NCI-H1436 (cell line): ENCODE results near the gene GUCY2C.

Source experiments
- DNase-seq: peaks from one replicate; lab custom pipeline; 2025; lab: John Stamatoyannopoulos, UW

Gene GUCY2C

DNA sequence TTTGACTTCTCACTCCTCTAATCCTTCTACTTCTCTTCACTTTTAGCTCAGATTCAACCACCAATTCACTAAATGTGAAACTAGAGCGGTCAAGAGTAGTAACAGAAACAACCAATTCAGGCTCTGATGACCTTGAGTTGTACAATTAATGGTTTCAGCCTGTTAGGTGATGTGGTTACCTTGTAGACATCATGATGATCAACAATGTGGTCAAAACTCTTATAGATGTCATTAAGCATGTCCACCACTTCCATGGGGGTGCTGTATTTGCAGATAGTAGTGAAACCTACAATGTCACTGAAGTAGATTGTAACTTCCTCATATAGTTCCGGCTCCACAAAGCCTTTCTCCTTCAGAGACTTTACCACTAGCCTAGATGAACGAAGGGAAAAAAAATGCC lies 74.6 kb downstream of the GUCY2C start:
- DNase-seq, result no peak

DNA sequence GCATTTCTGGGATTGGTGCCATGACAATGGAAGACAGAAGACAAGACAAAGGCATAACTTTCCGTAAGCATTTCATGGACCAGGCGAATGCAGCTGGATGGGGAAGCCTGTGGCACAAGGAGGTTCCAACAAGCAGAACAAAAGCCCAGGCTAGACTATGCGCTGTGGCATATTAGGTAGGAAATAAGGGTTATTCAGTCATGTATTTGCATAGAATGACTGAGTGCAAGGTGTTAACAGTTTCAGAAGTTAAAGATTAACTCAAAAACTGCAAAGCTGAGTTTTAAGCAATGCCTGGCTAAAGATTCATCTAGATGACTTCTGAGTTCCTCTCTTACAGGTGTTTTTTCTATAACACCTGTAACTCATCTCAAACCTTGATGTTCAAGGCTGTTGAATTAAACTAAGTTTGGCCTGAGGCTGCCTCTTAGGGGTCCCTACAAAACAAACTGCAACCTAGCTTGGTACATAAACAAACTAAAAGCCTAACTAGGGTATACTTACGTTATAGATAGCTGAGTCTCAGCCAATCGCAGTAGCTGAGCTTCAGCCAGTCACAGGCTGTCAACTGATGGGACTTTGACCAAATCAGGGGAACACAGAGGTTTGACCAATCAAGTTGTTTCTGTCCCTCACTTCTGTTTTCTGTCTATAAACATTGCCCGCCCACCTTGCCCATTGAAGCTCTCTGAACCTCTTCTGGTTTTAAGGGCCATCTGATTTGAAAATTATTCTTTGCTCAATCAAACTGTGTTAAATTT lies 76.5 kb downstream of the GUCY2C start:
- no peak for DNase-seq

DNA sequence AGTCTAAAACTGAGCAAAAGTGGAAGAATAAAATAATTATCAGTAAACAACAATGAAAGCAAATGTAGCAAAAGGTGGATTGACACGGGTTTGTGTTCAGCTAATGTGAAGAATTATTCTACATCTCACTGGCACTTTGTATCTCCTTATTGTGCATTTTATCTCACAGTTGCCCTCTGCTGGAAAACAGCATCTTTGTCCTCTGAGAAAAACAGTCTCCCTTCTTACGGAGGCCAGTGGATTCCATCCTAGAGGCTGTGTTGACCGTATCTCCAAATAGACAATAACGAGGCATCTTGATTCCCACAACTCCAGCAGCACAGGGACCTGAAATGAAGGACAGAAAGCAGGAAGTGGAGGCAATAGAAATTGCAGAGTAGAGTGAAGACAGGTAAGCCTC lies 77.4 kb downstream of the GUCY2C start:
- DNase-seq, result no peak

DNA sequence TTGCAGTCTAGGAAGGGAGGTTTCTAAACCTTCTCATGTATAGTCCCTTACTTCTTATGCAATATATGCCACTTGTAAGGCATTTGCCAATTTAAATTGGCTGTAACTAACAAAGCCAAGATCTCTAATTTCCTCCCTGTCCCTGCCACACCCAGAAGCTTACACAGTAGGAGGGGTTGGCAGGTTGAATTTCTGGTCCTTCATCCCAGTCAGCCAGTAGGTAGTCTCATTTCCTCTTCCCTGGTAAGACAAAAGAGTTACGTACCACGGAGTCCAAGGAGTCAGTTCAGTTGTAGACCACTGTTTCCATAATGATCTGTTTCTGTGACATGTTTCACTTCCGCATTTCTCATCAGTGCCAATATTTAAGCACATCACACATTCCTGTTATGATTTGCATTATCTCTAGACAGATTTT lies 81.7 kb downstream of the GUCY2C start:
- no peak for DNase-seq

DNA sequence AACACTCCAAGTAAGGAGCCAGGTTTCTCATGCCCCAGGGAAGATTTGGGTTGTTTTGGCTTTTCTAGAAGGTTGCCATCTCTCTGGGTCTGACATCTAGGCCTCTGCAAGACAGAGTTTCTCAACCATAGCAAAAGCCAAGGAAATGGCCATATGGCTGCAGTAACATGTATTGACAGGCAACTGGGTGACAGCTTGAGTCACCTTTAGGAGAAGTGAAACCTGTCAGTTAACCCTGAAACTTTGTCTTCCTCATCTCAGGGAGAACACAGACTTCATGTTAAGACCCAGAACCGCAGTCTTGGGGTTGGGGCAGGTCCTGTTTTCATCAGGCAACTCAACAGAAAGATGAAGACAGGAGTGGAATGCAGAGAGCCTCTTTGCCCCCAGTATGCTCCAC lies 82.7 kb downstream of the GUCY2C start:
- DNase-seq, result no peak

DNA sequence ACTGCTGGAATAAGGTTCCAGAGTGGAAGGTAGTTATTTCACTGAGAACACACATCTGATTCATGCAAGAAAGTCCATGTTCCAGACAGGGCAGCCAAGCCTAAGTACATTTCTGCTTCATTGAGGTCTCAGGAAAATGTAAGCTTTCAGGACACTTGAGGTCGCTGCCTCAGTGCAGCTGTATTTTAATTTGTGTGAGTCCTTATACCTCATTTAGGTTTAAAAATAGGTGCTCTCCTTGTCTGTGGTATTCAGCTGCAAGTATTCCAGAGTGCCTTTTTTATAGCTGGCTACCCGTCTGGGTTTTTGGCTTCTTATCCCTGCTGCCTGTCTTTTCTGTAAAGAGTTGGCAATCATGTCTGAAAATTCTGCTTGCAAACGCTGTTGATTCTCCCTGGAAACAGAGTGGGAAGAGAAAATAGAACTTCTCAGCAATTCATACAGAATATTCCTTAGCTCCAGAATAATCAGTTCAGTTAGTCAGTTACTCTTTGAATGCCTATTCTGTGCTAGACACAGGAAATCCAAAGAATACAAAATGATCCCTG lies 83.4 kb downstream of the GUCY2C start:
- DNase-seq, result no peak

DNA sequence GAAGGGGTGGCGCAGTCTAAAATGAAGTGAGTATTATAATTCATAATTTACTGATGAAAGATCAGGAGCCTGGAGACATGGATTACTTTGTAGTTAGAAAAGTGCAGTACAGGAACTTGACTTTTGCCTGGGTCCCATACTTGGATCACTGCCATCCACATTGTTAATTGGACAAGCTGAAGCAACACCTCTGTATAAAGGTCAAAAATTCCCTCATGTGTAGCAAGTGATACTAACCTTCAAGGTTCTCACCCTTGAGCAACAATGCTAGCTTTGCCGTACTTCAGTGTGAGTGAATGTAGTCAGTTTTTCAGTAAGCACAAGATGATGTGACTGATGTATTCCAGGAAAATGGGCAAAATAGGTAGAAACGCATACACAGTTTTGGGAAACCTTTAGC lies 84.1 kb downstream of the GUCY2C start:
- no peak for DNase-seq

DNA sequence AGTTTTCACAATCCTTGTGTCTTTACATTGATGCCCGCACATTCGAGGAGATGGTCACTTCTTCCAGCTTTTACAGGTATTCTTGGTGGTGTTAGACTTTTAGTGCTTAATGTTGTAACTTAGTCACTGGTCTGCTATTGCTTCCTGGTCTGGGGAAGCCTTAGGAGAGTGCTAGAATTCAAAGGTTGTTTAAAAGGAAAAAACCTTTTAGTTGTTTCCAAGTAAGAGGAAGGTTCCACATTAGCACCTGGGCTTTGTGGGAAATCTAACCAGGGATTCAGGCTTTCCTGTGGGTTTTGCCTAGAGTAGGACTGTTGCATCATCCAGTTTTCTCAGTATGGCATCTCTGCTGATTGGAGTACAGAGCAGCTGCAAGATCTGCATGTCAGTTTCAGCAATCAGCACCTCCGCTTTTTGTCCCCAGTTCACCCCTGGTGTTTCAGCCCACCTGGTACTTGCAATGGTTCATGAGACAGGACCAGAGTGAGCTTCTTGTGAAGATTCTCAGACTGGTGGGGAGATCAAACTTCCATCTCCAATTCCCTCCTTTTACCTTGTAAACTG lies 84.7 kb downstream of the GUCY2C start:
- DNase-seq, result no peak

DNA sequence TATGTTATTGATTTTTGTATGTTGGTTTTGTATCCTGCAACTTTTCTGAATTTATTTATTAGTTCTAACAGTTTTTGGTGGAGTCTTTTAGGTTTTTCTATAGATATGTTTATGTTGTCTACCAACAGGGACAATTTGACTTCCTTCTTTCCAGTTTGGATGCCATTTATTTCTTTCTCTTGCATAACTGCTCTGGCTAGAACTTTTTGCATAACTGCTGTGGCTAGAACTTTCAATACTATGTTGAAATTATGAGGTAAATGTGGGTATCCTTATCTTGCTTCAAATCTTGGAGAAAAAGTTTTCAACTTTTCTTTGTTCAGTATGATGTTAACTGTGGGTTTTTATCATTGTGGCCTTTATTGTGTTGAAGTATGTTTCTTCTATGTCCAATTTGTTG lies 88.8 kb downstream of the GUCY2C start:
- DNase-seq, result no peak

DNA sequence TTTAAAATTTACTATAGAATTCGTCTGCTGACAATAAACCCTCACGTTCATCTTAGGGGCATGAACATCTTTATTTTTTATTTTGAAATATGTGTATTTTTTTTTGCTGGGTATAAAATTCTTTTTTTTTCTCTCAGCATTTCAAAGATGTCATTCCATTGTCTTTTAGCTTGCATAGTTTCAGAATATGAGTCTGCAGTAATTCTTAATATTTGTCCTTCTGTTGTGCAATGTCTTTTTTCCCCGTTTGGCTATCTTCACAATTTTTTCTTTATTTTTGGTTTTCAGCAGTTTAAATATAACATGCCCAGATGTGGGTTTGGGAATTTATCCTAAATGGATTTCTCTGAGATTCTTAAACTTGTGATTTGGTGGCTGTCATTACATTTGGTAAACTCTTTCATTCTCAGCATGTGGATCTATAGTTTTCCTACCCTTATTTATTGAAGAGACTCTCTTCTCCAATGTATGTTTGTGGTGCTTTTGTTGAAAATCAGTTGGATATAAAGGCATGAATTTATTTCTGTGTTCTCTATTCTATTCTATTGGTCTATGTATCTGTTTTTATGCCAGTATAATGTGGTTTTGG lies 90.9 kb downstream of the GUCY2C start:
- no peak for DNase-seq

DNA sequence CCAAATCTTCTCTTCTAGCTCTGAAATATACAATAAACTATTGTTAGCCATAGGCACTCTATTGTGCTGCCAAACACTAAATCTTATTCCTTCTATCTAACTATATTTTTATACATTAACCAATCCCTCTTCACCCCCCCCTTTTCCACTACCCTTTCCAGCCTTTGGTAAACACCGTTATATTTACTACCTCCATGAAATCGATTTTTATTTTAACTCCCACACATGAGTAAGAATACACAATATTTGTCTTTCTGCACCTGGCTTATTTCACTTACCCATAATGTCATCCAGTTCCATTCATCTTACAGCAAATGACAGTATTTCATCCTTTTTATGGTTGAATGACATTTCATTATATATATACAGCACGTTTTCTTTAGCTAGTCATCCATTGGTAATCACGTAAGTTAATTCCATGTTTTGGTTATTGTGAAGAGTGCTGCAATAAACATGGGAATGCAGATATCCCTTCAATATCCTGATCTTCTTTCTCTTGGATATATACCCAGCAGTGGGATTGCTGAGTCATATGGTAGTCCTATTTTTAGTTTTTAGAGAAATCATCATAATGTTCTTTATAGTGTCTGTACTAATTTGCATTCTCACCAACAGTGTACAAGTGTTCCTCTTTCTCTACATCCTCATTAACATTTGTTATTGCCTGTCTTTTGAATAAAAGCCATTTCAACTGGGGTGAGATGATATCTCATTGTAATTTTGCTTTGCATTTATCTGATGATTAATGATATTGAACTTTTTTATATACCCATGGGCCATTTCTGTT lies 94.5 kb downstream of the GUCY2C start:
- no peak for DNase-seq

DNA sequence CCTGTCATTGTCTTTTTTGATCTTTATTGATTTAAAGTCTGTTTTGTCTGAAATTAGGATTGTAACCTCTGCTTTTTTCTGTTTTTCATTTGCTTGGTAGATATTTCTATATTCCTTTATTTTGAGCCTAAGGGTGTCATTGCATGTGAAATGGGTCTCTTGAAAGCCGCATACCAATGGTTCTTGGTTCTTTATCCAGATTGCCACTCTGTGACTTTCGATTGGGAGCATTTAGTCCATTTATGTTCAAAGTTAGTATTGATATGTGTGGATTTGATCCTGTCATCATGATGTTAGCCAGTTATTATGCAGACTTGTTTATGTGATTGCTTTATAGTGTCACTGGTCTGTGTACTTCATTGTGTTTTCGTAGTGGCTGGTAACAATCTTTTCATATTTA lies 98.9 kb downstream of the GUCY2C start:
- DNase-seq, result no peak

DNA sequence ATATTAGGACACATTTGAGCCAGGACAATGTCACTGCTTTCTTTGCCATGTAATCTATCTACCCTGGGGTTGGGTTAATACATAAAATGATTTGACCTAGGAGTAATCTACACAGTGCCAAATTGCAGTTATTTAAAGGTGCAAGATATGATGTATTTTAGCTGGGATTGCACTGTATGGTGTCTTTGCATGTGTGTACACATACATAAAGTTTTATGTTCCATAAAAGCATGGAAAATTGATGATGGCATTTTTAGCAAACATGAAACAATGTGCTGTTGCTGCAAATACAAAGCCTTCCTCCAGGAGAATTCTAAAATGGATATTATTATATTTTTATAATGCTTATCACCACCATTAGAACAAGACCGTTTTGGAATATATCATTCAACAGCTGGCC lies 104.7 kb downstream of the GUCY2C start:
- no peak for DNase-seq

DNA sequence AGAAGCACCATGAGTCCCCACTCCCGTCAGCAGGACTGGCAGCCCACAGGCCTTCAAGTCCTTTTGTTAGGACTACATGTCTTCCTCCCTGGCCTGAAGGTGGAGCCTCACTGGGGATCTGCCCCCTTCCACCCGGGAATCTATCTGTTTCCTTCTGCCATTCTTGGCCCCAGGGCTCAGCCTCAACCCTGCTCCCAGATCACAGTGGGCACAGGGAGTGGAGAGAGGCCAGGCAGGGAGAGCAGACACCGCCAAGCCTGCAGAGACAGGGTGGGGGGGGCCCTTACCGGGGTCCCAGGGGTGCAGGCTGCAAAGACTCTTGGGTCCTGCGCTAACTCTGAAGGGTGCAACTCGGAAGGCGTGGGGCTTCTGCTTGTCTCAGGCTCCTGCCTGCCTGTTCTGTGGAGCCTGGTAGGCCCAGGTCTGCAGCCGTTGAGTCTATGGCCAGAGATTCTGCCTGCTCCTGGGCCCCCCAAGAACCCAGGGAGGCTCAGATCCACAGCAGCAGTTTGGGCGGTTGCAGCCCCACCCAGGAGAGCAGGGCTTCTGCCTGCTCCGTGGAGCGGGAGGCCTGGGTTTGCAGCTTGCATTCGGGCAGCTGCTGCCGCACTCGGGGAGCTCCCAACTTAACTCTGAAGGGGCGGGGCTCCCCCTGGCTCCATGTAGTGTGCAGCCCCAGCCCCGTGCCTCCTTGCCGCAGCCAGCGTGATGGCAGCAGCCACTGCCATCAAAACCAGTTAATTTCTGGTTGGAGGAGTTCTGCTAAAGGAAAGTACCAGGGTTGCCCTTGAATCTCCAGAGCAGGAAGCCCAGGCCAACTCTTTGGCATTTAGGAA lies 107.0 kb downstream of the GUCY2C start:
- no peak for DNase-seq

DNA sequence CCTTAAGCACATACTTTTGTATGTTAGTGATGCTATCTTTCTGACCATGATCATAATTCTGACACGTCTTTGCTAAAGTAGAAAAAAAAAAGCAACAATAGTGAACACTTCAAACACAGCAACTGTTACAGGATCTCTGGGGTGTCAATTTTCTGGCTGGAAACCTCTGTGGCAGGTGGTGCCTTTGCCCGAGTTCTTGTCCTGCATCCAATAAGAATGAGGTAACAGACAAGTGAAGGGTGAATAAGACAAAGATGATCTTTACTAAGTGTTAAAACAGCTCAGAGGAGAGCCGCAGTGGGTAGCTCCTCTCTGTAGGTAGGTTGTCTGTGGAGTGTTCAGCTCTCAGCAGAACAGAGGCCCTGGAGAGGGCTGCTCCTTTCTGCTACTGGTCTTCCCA lies 107.8 kb downstream of the GUCY2C start:
- no peak for DNase-seq

DNA sequence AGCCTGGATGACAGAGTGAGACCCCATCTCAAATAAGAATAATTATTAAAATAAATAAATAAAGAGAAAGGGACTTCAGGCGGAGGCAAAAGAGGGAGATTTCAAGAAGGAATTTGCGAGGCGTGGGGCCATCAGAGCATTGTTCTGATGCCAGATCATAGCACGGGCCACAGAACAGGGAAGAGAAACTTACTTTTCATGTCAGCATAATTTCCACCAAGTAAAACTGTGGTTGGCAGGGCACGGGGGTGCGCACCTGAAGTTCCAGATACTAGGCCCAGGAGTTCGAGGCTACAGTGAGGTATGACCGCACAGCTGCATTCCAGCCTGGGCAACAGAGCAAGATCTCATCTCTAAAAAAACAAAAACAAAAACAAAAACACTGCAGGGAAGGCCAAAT lies 117.8 kb downstream of the GUCY2C start:
- no peak for DNase-seq

DNA sequence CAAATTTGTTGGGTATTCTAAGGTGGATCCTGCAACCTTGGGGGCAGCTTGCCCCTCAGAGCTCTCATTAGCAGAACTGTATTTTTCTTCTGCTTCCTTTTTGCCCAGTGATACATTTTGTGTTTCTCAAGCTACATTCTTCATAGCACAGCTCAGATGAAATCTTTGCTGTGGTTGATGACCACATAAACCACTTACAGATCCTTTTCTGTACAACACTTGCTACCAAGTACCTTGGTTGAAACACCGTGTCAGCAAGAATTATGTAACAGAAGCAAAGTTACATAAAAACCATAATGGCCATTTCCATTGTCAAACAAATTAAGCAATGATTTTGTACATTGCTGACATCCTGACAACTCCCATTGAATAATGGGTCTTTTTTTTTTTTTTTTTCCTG lies 119.1 kb downstream of the GUCY2C start:
- no peak for DNase-seq

DNA sequence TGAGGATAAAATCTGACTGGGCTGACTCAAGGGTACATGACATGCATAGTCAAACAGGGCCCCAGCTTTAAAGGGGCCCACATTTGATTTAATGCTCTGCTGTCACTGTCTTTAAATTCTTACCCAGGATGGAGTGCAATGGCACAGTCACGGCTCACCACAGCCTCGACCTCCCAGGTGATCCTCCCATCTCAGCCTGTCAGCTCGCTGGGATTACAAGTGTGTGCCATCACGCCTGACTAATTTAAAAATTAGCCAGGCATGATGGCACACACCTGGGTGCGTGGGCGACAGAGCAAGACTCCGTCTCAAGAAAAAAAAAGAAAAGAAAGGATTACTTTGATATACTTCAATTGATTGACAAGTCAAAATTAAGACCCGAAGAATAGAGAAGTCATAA lies 119.5 kb downstream of the GUCY2C start:
- DNase-seq, result no peak

DNA sequence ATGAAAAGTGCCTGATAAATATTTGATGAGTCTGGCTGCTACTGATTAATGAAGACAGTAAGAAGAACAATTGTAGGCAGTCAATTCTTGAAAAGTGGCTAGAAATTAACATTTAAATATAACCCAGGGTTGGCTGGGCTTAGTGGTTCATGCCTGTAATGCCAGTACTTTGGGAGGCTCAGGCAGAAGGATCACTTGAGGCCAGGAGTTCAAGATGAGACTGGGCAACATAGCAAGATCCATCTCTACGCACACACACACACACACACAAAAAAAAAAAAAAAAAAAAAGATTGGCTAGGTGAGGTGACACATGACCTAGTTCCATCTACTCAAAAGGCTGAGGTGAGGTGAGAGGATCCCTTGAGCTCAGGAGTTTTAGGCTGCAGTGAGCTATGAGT lies 120.8 kb downstream of the GUCY2C start:
- DNase-seq, result no peak

DNA sequence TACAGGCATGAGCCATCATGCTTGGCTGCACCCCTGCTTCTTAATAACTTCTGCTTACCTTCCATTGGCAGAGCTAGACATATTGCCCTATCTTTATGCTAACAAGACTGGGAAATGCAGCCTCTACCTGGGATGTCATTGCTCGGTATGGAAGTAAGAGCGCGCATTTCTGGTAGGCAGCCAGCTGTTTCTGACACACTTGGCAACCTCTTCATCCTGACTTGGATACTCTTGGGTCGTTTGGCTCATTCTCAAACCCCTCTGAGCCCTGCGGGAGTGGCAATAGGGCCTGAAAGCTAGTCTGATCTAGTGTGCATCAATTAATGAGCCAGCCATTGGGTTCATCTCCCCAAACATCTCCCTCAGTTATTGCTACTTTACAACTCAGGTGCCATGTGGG lies 123.3 kb downstream of the GUCY2C start:
- DNase-seq, result no peak

DNA sequence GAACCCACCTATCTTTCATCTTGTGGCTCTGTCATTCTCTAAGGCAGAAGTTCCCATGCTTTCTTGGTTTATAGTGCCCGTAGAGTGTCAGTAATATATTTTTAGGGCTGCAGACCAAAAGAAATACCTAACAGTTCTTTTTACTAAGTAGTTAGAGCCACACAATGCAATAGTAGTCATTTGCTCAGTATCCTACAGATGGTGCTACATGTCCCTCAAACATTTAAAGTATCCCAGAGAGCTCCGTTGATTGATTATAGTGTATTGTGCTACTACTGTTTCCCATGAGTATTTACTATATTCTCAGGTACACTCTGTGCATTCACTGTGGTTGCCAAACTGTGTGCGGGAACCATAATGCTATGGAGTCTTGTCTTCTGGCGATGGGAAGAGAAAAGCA lies 124.0 kb downstream of the GUCY2C start:
- no peak for DNase-seq

DNA sequence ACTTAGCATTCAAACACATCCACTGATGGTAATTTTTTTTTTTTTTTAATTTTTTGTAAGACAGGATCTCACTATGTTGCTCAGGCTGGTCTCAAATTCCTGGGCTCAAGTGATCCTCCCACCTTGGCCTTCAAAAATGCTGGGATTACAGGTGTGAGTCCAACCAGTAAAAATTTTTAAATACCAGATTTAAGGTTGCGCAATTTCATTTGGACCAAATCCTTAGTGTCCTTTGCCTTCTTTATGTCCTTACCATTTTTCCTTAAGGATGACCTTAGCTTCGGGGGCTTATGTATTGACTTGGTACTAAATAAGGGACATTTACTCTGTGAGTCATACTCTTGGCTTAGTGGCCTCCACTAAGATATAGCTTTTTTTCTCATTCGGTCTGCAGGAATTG lies 124.6 kb downstream of the GUCY2C start:
- DNase-seq, result no peak
